ENCODE results near the gene USP28.
"Not testable (repeated sequence)": the region's sequence is repeated elsewhere in the genome, so short reads cannot be mapped to it uniquely, and the experiment has no call there.

Gene USP28

DNA sequence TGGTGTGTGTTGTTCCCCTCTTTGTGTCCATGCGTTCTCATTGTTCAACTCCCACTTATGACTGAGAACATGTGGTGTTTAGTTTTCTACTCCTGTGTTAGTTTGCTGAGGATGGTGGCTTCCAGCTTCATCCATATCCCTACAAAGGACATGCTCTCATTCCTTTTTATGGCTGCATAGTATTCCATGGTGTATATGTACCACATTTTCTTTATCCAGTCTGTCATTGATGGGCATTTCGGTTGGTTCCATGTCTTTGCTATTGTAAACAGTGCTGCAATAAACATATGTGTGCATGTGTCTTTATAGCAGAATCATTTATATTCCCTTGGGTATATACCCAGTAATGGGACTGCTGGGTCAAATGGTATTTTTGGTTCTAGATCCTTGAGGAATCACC is 112.3 kb downstream of the USP28 start:
- DNase-seq: not testable (repeated sequence)

DNA sequence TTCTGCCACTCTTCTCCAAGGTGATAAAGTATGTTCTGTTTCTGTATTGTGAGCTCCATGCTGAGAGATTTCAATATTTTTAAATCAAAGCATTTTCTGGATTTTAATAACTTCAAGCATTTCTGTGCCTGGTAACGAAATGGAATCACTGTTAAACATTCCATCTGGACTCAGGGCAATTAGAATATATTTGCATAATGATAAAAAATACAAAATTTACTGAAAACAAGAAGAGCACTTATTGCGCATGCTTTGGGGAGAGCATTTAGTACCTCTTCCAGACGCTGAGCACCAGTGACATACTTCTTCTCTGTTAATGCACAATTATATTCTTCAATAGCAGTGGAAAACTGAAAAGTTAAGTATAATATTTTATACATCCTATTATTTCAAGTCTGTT is 115.1 kb downstream of the USP28 start:
- DNase-seq: no peak

DNA sequence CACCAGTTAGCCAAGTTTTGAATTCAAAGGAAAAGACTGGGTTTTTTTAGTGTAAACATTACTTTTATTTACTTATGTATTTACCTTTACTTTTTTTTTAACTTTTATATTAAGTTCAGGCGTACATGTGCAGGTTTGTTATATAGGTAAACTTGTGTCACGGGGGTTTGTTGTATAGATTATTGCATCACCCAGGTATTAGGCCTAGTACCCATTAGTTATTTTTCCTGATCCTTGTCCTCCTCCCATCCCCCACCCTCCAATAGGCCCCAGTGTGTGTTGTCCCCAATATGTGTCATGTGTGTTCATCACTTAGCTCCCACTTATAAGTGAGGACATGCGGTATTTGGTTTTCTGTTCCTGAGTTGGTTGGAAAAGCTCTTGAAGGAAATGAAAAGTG is 122.4 kb downstream of the USP28 start:
- DNase-seq: no peak

All from NCI-H1436 treated with DMSO at 0.1 percent for 48 hours (cell line).